Hematopoietic multipotent progenitor cell treated with erythropoietin and hydrocortisone succinate and interleukin-3 and kit ligand, for 17 days (in vitro differentiated cells): ENCODE data around the gene DENND1A.
A peak's percentile ranks its signal among the peaks of the same experiment; 100 is the strongest.

Source experiments
- DNase-seq: peaks from one replicate; pipeline ENCODE4 v3.0.0-alpha.2; 2015; ENCODE audit warnings: low spot score

Gene DENND1A

DNA sequence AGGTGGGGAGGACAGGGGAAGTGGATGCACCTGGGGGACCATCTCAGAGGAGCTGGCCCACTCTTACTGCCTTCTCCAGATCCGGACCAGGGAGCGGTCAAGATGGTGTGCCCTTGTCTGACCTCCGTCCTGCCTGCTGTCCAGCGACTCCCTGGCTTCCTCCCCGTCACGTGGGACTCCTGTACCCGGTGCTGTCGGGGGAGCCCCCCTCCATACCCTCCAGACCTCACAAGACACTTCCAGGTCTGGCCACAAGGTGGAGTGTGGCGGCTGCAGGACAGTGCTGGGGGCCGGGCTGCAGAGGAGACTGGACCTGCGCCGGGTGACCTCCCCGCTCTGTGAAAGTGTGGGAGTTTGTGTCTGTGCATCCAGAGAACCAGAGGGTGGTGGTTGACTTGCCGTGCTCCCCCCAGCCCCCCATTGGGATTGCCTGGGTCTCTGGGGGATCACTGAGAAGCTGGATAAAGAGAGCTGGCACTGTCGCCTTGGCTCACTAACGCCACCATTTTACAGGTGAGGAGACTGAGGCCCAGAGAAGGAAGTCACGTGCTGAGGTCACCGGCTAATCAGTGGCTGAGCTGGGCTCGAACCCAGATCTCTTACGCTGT lies 575.8 kb downstream of the DENND1A start:
- DNase-seq, result peak; percentile 78

DNA sequence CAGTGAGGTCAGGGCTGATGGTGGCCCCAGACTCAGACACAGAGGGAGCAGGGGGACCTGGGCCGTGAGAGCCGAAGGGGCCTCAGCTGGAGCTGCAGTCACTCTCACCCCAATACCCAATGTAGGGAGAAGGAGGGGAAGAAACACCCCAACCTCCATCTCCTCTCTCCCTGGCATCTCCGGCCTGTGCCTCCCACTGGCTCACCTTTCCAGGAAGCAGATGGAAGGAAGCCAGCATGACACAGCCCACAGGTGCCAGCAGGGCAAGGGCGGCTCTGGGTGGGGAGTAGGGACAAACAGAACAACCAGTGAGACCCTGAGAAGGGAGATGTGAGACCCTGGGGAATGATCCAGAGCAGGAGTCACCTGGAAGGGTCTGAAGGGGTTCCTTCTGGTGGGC lies 576.9 kb downstream of the DENND1A start:
- no peak for DNase-seq

DNA sequence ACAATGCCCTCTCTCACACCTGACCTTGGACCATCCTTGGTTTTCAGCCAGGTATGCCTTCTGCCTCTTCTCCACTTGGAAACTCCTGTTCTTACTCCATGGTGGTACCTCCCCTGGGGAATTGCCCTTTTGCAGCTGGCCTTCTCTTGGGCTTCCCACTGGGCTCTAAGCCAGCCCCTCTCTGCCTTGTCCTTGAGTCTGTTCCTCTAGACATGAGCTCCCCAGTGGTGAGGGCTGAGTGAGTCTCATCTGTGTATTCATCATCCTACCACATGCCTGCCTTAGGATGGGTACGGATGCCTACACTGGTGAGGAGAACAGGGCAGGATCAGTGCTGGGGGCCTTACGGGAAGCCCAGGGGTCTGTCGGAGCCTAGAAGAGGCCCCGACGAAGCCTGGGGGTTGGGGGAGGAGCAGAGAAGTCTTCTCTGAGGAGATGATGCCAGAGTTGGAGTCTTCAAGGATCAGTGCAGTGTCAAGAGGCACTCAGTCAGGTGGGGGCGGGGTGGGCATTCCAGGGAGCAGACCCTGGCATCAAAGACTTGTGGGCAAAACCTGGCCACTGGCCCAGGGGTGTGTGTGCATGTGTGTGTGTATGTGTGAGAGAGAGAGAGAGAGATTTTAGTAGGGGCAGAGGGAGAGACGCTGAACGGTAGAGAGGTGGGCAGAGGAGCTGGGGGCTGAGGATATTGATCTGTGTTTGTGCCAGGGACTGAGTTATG lies 579.2 kb downstream of the DENND1A start:
- DNase-seq, result no peak

DNA sequence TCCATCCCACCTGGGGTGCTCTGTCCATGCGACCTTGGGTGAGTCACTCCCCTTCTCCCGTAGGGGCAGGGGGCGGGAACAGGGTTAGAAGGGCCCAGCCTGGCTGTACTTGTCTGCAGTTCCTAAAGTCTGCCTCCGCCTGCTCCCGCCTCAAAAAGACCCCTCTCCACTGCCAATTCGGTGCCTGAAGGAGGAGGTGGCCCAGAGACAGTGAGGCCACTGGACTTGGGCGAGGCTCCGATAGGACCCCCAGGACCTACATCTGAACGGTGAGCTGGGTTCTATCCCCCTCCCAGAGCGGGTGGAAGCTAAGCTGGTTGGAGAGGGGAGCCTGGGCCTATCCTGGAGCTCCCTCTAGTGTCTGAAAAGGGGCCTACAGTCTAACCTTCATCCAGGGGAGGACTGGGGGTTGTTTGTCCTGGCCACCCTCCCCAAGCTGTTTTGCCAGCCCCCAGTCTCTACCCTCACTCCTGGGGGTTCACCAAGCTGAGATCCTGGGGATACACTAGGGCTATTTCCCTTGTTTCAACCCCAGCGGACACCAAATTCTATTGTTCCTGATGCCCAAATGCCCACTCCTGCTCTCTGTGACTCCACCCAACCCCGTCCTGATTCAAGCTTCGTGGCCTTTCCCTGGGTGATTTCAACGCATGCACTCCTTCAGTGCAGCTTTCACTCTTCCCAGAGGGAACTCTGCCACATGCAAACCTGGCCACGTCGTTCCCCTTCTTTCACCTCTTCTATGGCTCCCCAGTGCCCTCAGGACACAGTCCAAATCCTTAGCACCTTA lies 580.0 kb downstream of the DENND1A start:
- DNase-seq, result peak; percentile 77

DNA sequence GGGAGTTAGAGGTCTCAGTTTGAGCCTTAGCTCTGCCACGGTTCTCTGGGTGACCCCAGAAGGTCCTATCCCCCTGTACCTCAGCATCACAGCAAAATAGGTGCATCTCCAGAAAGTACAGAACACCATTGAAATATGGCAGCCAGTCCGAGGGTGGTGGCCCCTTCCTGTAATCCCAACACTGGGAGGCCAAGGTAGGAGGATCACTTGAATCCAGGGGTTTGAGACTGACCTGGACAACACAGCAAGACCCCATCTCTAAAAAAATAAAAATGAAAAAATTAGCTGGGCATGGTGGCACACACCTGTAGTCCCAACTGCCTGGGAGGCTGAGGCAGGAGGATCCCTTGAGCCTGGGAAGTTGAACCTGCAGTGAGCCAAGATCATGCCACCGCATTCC lies 580.9 kb downstream of the DENND1A start:
- no peak for DNase-seq

DNA sequence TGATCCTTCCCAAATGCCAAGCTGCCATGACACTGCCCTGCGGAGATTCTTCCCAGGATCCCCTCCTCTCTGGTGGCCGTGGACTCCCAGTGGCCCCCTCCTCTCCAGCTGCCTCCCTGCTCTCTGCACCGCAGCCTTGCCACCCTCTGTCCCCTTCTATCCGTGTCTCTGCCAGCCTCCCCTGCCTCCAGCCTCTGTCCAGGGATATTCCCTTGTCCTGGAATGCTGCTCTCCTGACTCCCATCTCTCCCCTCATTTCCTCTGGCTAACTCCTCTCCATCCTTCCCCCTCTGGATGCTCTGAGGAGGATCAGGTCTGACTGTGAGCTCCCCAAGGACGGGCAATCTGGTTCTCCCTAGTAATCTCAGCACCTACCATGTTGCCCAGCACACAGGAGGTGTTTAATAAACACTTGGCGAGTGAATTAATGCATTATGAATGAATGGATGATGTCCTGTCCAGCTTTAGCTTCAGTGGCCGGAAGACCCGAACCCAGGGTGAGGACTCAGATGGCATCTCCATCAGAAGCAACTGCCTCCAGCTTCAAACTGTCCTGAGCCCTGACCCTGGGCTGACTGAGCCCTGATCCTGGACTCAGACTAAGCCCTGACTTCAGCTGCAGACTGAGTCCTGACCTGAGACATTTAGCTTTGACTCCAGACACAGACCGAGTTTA lies 581.5 kb downstream of the DENND1A start:
- DNase-seq, result no peak

DNA sequence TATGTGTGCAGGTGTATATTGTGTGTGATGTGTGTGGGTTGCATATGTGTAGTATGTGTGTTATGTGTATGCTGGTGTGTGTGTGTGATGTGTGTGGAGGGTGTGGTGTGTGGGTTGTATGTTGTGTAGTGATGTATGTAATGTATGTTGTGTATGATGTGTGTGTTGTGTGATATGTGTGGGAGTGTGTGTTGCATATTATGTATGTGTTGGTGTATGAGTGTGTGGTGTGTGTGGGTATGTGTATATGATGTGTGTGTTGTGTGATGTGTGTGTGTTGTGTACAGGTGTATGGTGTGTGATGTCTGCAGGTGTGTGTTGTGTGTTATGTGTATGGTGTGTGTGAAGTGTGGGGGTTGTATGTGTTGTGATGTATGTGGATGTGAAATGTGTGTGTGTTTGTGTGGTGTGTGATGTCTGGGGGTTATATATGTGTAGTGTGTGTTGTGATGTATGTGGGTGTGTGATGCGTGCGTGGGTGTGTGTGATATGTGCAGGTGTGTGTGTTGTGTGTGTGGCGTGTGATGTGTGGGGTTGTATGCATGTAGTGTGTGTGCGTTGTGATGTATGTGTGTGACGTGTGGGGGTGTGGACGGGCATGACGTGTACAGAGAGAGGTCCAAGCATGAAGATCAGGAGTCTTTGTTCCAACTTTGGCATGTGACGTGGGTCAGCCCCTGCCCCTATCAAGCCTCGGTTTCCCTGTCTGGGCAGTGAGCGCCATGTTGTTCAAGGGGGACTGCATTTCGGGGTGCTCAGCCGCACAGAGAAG lies 582.5 kb downstream of the DENND1A start:
- no peak for DNase-seq

DNA sequence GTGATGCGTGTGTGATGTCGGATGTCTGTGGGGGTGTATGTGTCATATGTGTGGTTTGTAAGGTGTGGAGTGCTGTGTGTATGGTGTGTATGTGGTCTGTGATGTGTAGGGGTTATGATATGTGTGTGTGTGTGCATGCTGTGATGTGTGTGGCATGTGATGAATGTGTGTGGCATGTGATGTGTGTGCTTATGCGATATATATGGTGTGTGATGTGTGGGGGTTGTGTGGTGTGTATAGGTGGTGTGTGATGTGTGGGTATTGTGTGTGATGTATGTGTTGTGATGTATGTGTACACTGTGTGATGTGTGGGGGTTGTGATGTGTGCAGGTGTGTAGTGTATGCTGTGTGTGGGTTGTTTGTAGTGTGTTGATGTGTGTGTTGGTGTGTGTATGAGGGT lies 583.1 kb downstream of the DENND1A start:
- no peak for DNase-seq

DNA sequence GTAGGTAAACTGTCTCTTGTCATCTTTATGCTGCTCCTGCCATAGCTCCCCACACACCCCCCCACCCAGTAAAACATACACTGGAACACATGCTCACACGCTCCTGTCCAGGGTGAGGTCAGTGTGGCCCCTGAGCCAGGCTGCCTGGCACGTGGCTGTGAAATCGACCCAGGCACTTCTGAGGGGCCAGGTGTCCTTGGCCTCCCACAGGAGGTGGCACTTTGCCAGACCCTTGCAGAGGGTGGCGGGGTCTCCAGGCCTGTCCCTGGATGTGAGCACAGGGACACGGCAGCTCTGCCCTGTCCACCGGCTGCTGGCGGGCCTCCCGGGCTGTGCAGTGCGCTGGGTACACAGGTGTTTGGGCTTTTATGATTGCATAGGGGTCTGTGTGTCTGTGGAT lies 583.9 kb downstream of the DENND1A start:
- DNase-seq, result no peak

DNA sequence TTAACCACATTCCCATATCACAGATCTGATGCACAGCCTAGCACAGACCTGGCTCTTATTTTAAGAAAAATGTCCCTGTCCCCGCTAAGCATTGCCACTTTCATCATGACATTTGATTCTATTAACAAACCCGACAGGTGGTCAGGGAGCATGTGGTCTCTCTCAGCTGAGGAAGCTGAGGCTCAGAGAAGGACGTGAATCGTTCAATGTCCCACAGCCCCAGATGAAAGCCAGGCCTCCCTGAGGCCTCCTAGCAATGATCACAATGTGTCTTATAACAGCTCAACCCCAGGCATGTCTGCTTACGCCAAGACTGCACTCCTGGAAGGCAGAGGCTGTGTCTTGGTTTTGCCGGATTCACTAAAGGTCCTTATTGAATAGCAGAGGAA lies 584.4 kb downstream of the DENND1A start:
- no peak for DNase-seq

DNA sequence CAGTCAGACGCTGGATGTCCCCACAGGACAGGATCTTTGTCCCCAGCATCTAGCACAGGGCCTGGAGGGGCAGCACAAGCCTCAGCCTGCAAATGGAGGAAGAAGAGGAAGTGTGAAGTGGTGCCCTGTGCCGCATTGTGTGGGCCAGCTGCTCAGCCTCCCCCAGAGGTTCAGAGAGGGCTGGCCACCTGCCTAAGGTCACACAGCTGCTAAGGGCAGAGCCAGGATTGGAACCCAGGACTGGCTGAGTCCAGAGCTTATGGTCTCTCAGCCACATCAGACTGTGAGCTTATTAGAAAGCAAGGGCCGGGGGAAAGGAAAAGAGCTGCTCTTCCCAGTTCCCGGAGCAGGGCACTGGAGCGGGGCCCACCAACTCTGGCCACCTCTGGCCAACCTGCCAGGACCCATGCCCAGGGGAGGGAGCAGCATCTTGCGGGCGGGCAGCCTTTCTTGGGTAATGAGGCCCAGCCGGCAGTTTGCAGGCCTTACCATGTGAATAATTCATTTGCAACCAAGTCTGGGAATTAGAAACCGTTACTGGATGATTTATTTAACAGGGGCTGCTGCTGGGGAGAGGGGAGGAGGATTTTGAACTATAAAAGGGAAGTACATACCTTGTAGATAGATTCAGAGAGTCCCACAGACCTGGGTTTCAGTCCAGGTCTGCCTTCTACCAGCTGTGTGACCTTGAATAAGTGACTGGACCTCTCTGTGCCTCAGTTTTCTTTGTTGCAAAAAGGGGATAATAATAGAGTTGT lies 585.6 kb downstream of the DENND1A start:
- DNase-seq, result no peak

DNA sequence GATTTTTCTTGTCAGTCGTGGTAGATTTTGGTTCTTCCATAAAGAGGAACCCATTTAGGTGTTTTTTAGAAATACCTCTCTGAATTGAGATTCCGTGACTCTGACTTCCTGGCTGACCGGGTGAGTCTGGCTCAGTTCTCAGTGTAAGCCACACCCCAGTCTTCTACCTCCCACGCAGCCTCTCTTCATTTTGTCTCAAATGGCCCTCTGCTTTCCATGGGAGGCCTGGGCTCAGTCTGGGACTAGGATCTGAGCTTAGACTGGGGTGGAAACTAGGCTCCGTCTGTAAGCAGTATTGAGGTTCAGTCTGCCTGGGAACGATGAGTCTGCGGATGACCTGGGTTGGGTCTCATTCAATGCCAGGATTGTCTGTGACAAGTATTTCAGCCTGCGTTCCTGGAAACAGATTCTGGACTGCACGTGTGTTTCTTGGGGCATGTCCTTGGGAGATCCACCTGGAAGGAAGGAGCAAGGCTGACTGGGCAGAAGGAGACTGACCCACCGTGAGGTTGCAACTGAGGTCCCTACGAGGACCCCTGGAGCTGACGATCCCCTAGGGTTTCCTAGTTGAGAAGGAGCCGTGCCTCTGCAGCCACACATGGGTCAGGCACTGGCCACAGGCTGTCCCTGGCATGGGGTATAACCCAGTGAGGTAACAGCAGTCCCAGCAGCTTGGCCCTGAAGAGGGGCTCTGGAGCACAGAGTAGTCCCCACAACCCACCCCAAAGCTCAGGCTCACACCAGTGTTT lies 586.3 kb downstream of the DENND1A start:
- no peak for DNase-seq

DNA sequence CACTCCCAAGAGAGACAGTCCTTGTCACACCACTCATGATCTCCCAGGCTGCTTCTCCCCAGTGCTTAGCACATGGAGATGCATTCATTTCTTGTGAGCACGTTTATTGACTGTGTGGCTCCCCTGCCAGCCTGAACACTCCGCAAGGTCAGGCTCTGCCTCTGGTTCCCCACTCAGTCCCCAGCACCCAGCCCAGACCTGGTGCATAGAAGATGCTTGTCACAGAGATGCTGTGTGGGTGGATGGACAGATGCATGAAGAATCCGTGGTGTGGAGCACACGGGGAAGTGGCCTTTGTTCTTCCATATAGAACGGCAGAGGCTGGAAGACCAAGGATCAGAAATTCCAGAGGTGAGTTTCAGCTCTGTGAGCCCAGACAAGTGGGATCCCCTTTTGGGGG lies 587.7 kb downstream of the DENND1A start:
- DNase-seq, result no peak

DNA sequence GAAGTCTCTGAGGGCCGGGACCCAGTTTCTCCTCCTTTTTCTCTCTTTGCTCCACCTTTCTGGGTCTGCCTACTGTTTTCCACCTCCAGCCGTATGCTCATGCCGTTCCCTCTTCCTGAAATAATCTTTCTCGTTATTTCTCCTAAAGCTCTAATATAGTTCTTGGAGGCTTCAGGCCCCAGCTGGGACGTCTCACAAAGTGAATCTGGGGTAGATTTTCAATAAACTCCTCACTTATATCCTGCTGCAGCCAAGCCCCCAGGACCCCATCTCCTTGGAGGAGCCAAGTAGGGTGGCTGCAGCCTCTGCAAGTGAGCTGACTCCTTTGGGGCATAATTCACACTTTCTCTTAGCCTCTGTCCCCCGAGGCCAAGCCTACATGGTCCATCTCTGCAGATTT lies 588.1 kb downstream of the DENND1A start:
- DNase-seq, result no peak

DNA sequence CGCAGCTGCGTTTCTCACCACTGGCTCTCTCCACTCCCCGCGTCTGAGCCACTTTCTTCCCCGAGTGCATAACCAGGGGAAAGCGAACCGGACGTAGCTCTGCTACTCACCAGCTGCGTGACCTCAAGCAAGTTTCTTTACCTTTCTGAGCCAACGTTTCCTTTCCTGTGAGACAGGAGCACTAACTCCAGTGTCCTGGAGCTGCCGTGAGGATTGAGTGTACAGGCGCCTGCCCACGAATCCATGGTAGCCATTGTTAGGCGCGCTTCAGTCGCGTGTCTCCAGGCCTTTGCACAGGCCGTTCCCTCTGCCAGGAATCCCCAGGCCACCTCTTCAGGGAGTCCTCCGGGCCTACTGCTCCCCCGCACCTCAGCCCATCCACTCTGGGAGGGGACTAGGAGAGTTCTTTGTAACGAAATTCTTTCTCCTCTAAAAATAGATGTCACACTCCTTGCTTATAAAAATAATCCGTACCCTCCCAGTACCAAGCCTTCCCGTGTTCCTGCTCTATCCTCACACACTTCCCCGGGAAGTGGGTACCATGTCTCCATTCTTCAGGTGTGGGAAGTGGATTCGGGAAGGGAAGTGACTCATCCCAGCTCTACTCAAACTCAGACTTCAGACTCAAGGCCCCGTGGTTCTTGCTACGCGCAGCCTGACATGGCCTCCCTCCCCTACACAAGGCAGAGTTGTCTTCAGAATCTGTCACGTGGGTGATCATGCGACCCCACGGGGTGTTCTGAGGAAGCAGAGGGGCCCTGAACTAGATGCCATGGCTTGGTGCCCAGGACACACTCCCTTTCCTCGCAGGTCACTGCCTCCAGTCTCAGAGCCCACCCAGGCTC lies 590.0 kb downstream of the DENND1A start:
- peak; percentile 32 for DNase-seq

DNA sequence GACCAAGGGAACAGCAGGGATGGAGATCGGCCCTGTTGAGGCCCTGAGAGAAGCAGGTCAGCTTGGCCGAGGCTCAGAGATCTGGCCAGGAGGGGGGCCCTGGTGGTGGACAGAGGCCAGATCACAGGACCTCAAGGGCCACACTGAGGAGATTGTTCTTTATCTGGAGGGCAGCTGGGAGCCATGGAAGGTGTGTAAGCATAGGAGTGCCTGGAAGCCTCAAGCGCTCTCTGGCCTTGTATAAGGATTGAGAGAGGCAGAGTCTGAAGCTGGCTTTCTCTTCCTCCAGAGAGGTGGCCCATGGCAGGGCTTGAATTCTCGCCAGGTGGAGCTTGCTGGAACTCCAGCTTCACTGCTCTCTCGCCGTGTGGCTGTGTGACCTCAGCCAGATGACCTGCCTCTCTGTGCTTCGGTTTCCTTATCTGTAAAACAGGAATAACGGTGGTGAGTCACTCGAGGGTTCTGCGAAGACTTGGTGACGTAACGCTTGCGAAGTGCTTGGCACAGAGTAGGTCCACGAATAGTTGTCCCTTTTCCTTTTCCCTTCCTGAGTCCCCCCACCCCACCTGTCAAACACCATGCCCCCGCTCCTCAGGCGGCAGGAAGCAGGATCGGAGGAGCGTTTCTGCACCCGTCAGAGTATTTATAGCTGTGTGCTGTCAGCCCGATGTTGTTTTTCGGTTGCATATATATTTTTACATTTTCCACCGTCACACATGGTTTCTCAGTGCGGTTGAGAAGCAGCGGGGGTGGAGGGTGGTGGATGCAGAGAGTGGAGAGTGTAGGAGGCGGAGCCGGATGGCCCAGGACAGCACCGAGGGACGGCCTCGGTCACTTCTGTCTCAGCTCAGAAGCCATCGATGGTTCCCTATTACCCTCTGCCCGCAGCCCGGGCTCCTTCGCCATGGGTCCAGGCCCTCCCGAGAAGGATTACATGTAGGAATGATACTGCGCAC lies 590.9 kb downstream of the DENND1A start:
- DNase-seq, result peak; percentile 90

DNA sequence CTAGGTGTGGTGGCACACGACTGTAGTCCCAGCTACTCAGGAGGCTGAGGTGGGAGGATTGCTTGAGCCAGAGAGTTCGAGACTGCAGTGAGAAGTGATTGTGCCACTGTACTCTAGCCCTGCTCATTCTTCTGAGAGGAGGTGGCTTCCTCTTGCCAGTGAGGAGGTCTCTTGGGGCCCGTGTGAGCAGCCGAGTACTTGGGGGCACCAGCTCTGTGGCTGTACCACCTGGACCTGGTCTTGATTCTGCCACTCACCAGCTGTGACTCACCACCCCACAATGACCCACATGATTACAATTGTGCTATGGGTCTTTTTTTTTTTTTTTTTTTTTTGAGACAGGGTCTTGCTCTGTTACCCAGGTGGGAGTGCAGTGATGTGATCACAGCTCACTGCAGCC lies 592.0 kb downstream of the DENND1A start:
- DNase-seq, result no peak

DNA sequence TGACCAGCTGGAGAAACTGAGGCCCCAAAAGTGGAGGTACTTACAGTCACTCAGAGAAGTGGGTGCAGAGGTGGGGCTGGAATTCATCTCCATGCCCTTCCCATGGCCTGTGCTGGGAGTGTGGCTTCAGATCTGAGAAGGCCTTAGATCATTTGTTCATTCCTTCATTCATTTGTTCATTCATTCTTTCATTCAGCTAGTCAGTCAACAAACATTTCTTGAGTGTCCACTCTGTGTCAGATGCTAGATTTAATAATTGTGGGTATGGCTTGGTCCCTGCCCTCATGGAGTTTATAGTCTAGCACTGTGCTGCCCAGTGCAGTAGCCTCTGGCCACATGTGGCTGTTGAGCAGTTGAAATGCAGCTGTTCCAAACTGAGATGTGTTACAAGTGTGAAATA lies 593.0 kb downstream of the DENND1A start:
- no peak for DNase-seq
